ENCODE data around the gene YARS1. TPM values are rescaled to one million over a fixed set of nuclear protein-coding genes. Genes with fewer than 3 reads are reported as not detected.

Gene YARS1
- total and polyA plus RNA-seq, 2 of the 13 experiments (the other 11 are each of a cell fraction or from before 2014, with no cell fraction given): 50.1 to 113 TPM

- DNase-seq (ENCODE audit: low spot score) (no peak), FAIRE-seq (no peak), ATAC-seq (no peak)
- peaks cover 21% of the 10 kb centered on the region for H3K79me2 ChIP-seq (ENCODE audit: insufficient read depth, low read length)
- ChIA-PET POLR2A (no interaction called here), CTCF (ENCODE audit: low intra/inter-chr PET ratio, low total read pairs) (no interaction called here)
- H3K4me2 ChIP-seq (ENCODE audit: low read depth, low read length): no peak overlapping the region
- H3K4me3 ChIP-seq (replicated peaks in 1 of 3; ENCODE audit: insufficient read depth in 1 of 3, low read depth in 2 of 3, low read length in 3 of 3): no peak overlapping the region
- no peak overlapping the region for H3K9ac ChIP-seq (ENCODE audit: insufficient read depth, low read depth, low read length)
- intact Hi-C loops (cut with micrococcal nuclease; ENCODE audit: unreplicated experiment) (loop anchor here (5.0 kb wide), 1 partner anchor 48 kb away; no protein-coding TSS in a partner anchor), in situ Hi-C loops (cut with HindIII; ENCODE audit: extremely low pct_ligation_motif_present, low pct_unique_long_range_greater_than_20kb) (loop anchor here (5.0 kb wide), 1 partner anchor 53 kb away; no protein-coding TSS in a partner anchor)
- peaks cover 43% of the 10 kb centered on the region for H3K4me1 ChIP-seq (ENCODE audit: insufficient read depth, low read length)
- BruUV-seq (replicated peaks): no TSS peak
- TF ChIP-seq JUND (CRISPR knock-in tag; IDR thresholded peaks at IDR 0.05): no peak
- no peak for TF ChIP-seq ZSCAN5A (CRISPR knock-in tag; IDR thresholded peaks at IDR 0.05; ENCODE audit: borderline replicate concordance)
- no peak for TF ChIP-seq TRIM24 (CRISPR knock-in tag; IDR thresholded peaks at IDR 0.05)
- TF ChIP-seq ZNF547 (CRISPR knock-in tag; IDR thresholded peaks at IDR 0.05): no peak
- TF ChIP-seq KAT7 (CRISPR knock-in tag; IDR thresholded peaks at IDR 0.05; ENCODE audit: borderline replicate concordance): no peak
- TF ChIP-seq PRPF4 (IDR thresholded peaks at IDR 0.05; ENCODE audit: low read depth, low read length, poor library complexity, severe bottlenecking): no peak
- TF ChIP-seq MXD3 (CRISPR knock-in tag; IDR thresholded peaks at IDR 0.05): no peak
- TF ChIP-seq ZKSCAN1 (IDR thresholded peaks at IDR 0.05; ENCODE audit: low read length): no peak
- no peak for TF ChIP-seq HDAC2 (CRISPR knock-in tag; IDR thresholded peaks at IDR 0.05)
- no peaks in the 10 kb centered on the region for H3K9me3 ChIP-seq (ENCODE audit: low read length)
- H3K27me3 ChIP-seq (ENCODE audit: control insufficient read depth in 1 of 2, insufficient read depth in 2 of 2, low read length in 2 of 2): no peaks in the 10 kb centered on the region
- WGBS (ENCODE audit: low lambda C conversion rate): 98% methylated on average over 3 of the region's 7 CpGs
- H4K20me1 ChIP-seq (ENCODE audit: insufficient read depth, low read length): no peaks in the 10 kb centered on the region
- H2AFZ ChIP-seq (ENCODE audit: low read length): no peak overlapping the region
- H3K36me3 ChIP-seq (replicated peaks in 1 of 2; ENCODE audit: control insufficient read depth in 1 of 2, insufficient read depth in 2 of 2, low read length in 2 of 2): peaks cover 7 to 16% of the 10 kb centered on the region in 2 experiments; a peak in 3 of 5 replicates
- no peak overlapping the region for H3K27ac ChIP-seq (ENCODE audit: extremely low read length, insufficient read depth, low read length)
Observed at GRCh38 chr1:32764826-32765569, 52.2 kb downstream of the YARS1 start.

Data from HepG2 (cell line).